SK-N-SH (cell line): ENCODE measurements around the gene OSCAR. TPM values are rescaled to one million over a fixed set of nuclear protein-coding genes. Genes with fewer than 3 reads are reported as not detected.

Experiments used
- CTCF ChIA-PET: fragments of 300-600, 350-600 bp; formaldehyde crosslinking; extraction: SDS; loops from one replicate; lab custom pipeline; 2021; lab: Yijun Ruan, JAX
- POLR2A ChIA-PET: fragments of 350-600 bp; sonication (Branson Sonifier 250); formaldehyde crosslinking; extraction: SDS; loops from one replicate; lab custom pipeline; 2020; ENCODE audit warnings: antibody characterized with exemption, inconsistent platforms; lab: Yijun Ruan, JAX
- DNase-seq: peaks from one replicate; pipeline ENCODE4 v3.0.0; 2012
- H2AFZ ChIP-seq: fragments of 200-600 bp; sonication (generic); 2 replicates; pipeline ENCODE4 v1.8.1; 2016; ENCODE audit warnings: antibody characterized with exemption, mild to moderate bottlenecking, low read depth
- H3F3A ChIP-seq: fragments of 200-600 bp; sonication (generic); replicated peaks from 2 replicates; pipeline ENCODE3; 2016; ENCODE audit warnings: antibody characterized with exemption, mild to moderate bottlenecking; ENCODE audit not compliant: insufficient read depth
- H3K27ac ChIP-seq, 2 experiments: fragments of 200-500 bp in 1 of 2; fragments of 200-600 bp in 1 of 2; sonication (Bioruptor generic) in 1 of 2; sonication (generic), shearing (Covaris generic) in 1 of 2; 2 replicates each; pipeline versions ENCODE4 v1.5.1 to v1.6.1; 2014 to 2016; ENCODE audit warnings: low read depth in 2 of 2, inconsistent platforms in 1 of 2, low read length in 1 of 2, mild to moderate bottlenecking in 1 of 2, mixed read lengths in 1 of 2
- H3K27me3 ChIP-seq: fragments of 200-600 bp; sonication (generic), shearing (Covaris generic); 2 replicates; pipeline ENCODE4 v1.6.1; 2016; ENCODE audit warnings: mixed run types; ENCODE audit not compliant: insufficient read depth
- H3K36me3 ChIP-seq, 2 experiments: fragments of 200-500 bp in 1 of 2; fragments of 200-600 bp in 1 of 2; sonication (Bioruptor generic) in 1 of 2; sonication (generic) in 1 of 2; replicated peaks in 1 of 2; 2 replicates each; pipeline versions ENCODE3 to v1.5.1; 2014 to 2016; ENCODE audit warnings: low read length in 1 of 2, mild to moderate bottlenecking in 1 of 2; ENCODE audit not compliant: insufficient read depth in 2 of 2, control insufficient read depth in 1 of 2
- H3K4me1 ChIP-seq, 2 experiments: fragments of 200-500 bp in 1 of 2; fragments of 200-600 bp in 1 of 2; sonication (Bioruptor generic) in 1 of 2; sonication (generic), shearing (Covaris generic) in 1 of 2; 2 replicates each; pipeline versions ENCODE4 v1.5.1 to v1.6.1; 2014 to 2016; ENCODE audit warnings: low read depth in 1 of 2, low read length in 1 of 2, mixed run types in 1 of 2; ENCODE audit not compliant: insufficient read depth in 2 of 2, control insufficient read depth in 1 of 2
- H3K4me2 ChIP-seq: fragments of 200-600 bp; sonication (generic), shearing (Covaris generic); 2 replicates; pipeline ENCODE4 v1.6.1; 2017; ENCODE audit warnings: mixed run types
- H3K4me3 ChIP-seq, 2 experiments: fragments of 200-500 bp in 1 of 2; fragments of 200-600 bp in 1 of 2; sonication (Bioruptor generic) in 1 of 2; sonication (generic), shearing (Covaris generic) in 1 of 2; 2 replicates each; pipeline versions ENCODE4 v1.5.1 to v1.8.1; 2014 to 2016; ENCODE audit warnings: low read depth in 2 of 2, inconsistent platforms in 1 of 2, low read length in 1 of 2, mild to moderate bottlenecking in 1 of 2, mixed read lengths in 1 of 2, moderate library complexity in 1 of 2
- H3K79me2 ChIP-seq: fragments of 200-600 bp; sonication (generic); 2 replicates; pipeline ENCODE4 v1.8.1; 2017; ENCODE audit warnings: mild to moderate bottlenecking; ENCODE audit not compliant: insufficient read depth
- H3K9ac ChIP-seq: fragments of 200-600 bp; sonication (generic); 2 replicates; pipeline ENCODE4 v1.6.1; 2017; ENCODE audit warnings: mixed run types
- H3K9me2 ChIP-seq: fragments of 200-600 bp; sonication (generic); 2 replicates; pipeline ENCODE4 v1.6.1; 2017; ENCODE audit warnings: mixed run types
- H3K9me3 ChIP-seq: fragments of 200-600 bp; sonication (generic); 2 replicates; pipeline ENCODE4 v1.6.1; 2017; ENCODE audit warnings: mixed run types, mild to moderate bottlenecking, moderate library complexity
- H4K20me1 ChIP-seq: fragments of 200-600 bp; sonication (generic); 2 replicates; pipeline ENCODE4 v1.6.1; 2017; ENCODE audit warnings: mild to moderate bottlenecking, mixed run types; ENCODE audit not compliant: insufficient read depth
- CTCF ChIP-seq: fragments of 200-600 bp; sonication (generic); IDR thresholded peaks from 2 replicates; pipeline ENCODE4 v1.6.1; 2017; ENCODE audit warnings: antibody characterized with exemption, mild to moderate bottlenecking, moderate library complexity
- ELF1 ChIP-seq: IDR thresholded peaks from 2 replicates; pipeline ENCODE4 v1.4.0; 2012
- FOXM1 ChIP-seq: IDR thresholded peaks from 2 replicates; pipeline ENCODE4 v1.4.0; 2012; ENCODE audit warnings: low read depth, mild to moderate bottlenecking
- MEF2A ChIP-seq: IDR thresholded peaks from 2 replicates; pipeline ENCODE4 v1.4.0; 2012; ENCODE audit warnings: low read depth, borderline replicate concordance
- PBX3 ChIP-seq: IDR thresholded peaks from 2 replicates; pipeline ENCODE4; 2012
- REST ChIP-seq: IDR thresholded peaks from 2 replicates; pipeline ENCODE4 v1.6.1; 2012; ENCODE audit warnings: mild to moderate bottlenecking, low read depth, low read length, moderate library complexity
- RFX5 ChIP-seq: IDR thresholded peaks from 2 replicates; pipeline ENCODE4 v1.6.1; 2012; ENCODE audit warnings: mild to moderate bottlenecking, improper control_type of control experiment, low read length
- RXRA ChIP-seq: IDR thresholded peaks from 2 replicates; pipeline ENCODE4 v1.4.0; 2012; ENCODE audit warnings: low read depth, mild to moderate bottlenecking, borderline replicate concordance
- SMC3 ChIP-seq: IDR thresholded peaks from 2 replicates; pipeline ENCODE4 v1.6.1; 2012; ENCODE audit warnings: low read depth, low read length, improper control_type of control experiment
- TEAD4 ChIP-seq: IDR thresholded peaks from 2 replicates; pipeline ENCODE4 v1.4.0; 2012; ENCODE audit warnings: mild to moderate bottlenecking, borderline replicate concordance; ENCODE audit not compliant: insufficient read depth
- USF1 ChIP-seq: IDR thresholded peaks from 2 replicates; pipeline ENCODE4 v1.4.0; 2012; ENCODE audit warnings: low read depth, borderline replicate concordance
- YY1 ChIP-seq: IDR thresholded peaks from 2 replicates; pipeline ENCODE4 v1.4.0; 2012; ENCODE audit warnings: low read depth, mild to moderate bottlenecking
- WGBS: methylation state at CpG from one replicate; pipeline ENCODE4 v1.1.6; 2017; ENCODE audit warnings: low lambda C conversion rate; 5-methylcytosine and 5-hydroxymethylcytosine counted together
- polyA plus RNA-seq, 3 experiments: library from polyadenylated mRNA; depleted of rRNA; stranded (reverse); fragments of >200 nt; gene quantifications; 2 replicates each; pipeline ENCODE4 v1.2.3, GENCODE V29; 2012

OSCAR gene
- polyA plus RNA-seq, 1 of the 3 experiments (the other 2 are of a cell fraction): 1.2 TPM

- no peak for DNase-seq
- Histone ChIP-seq H3K4me1 (no peaks in the 10 kb centered on the region), H3K4me3 (no peak overlapping the region), H3K9ac (no peak overlapping the region), H3K4me2 (no peak overlapping the region), H3K27me3 (no peaks in the 10 kb centered on the region), H2AFZ (no peak overlapping the region), H3K27ac (no peak overlapping the region), H3K9me2 (no peaks in the 10 kb centered on the region), H3K36me3 (peaks cover 12 to 69% of the 10 kb centered on the region in 2 experiments), H3F3A (no peaks in the 10 kb centered on the region), H3K9me3 (no peaks in the 10 kb centered on the region), H4K20me1 (no peaks in the 10 kb centered on the region), H3K79me2 (no peaks in the 10 kb centered on the region)
- WGBS: 98% methylated on average over 12 of the region's 17 CpGs
- TF ChIP-seq FOXM1: no peak
- TF ChIP-seq PBX3: no peak
- TF ChIP-seq SMC3: no peak
- no peak for TF ChIP-seq USF1
- TF ChIP-seq TEAD4: no peak
- TF ChIP-seq ELF1: no peak
- TF ChIP-seq RXRA: no peak
- TF ChIP-seq REST: no peak
- TF ChIP-seq CTCF: no peak
- TF ChIP-seq RFX5: no peak
- no peak for TF ChIP-seq MEF2A
- no peak for TF ChIP-seq YY1
- ChIA-PET CTCF (interaction anchor here (1.2 kb wide), 1 partner anchor 330 kb away, joined by 3 read pairs; no protein-coding TSS in a partner anchor), POLR2A (no interaction called here)
Observed at GRCh38 chr19:54123682-54124081, 23.1 kb upstream of the OSCAR start.
